Measurements from ENCODE around the gene PTGES3L.
"Not testable (repeated sequence)": the region's sequence is repeated elsewhere in the genome, so short reads cannot be mapped to it uniquely, and the experiment has no call there.

Gene PTGES3L

DNA sequence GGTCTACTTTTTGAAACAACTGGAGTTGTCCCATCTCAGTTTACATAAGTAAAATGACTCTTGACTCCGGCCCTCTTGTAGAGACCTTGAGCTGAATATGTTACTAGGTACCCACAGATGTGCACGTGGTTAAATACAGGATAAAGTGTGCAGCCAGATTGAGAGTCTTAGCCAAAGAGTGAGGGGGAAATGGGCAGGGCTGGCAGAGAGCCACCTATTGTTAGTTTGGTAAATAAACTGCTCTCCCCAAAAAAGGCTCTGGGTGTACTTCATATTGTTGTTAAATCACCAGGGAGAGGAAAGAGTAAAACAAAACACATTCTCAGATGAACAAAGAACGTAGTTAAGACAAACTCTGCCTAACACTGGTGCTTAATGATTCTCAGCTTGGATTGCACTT is 59.0 kb downstream of the PTGES3L start:
- DNase-seq (ENCODE audit: low read depth): no peak
- H3K4me3 ChIP-seq (ENCODE audit: low read length): no peak overlapping the region
- TF ChIP-seq CTCF (conservative IDR thresholded peaks at IDR 0.05; ENCODE audit: low read length): no peak

DNA sequence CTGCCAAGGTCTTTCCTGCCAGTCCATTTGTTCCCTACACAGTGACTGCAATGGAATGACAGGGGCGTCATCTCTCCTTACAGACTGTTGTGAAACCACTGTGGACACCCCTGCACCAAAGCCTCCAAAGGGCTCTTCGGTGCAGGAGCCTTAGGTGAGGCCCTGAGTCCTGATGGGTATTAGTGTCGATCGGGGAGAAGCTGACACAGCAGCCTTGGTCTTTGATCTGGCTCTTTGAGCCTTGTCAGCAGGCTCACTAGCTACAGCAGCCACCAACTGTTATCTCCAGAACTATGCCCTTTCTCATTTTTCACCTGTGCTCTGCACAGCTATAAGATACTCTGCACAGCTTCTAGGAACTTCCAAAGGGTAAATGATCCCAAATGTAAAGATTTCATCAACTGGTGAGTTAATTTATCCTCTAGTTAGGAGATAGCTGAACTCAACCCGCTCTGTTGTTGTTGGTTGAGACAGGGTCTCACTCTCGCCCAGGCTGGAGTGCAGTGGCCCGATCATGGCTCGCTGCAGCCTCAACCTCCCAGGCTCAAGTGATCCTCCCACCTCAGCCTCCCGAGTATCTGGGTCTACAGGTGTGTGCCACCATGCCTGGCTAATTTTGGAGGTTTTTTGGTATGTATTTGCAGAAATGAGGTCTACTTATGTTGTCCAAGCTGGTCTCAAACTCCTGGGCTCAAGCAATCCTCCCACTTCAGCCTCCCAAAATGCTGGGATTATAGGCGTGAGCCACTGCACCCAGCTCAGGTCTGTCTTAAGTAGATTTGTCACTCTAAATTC is 59.6 kb downstream of the PTGES3L start:
- DNase-seq (ENCODE audit: low read depth): no peak
- no peak overlapping the region for H3K4me3 ChIP-seq (ENCODE audit: low read length)
- TF ChIP-seq CTCF (conservative IDR thresholded peaks at IDR 0.05; ENCODE audit: low read length): no peak

GRCh38 chr17:42919522-42920077 is 60.3 kb downstream of the PTGES3L start:
- not testable (repeated sequence) for H3K4me3 ChIP-seq (ENCODE audit: low read length); DNase-seq (ENCODE audit: low read depth)

GRCh38 chr17:42918902-42919521 is 60.9 kb downstream of the PTGES3L start:
- DNase-seq (ENCODE audit: low read depth): no peak
- no peak overlapping the region for H3K4me3 ChIP-seq (ENCODE audit: low read length)
- no peak for TF ChIP-seq CTCF (conservative IDR thresholded peaks at IDR 0.05; ENCODE audit: low read length)

Measured in AG10803 (cell line).